HG03108 (cell line): ENCODE results near the gene NPRL2.

Experiments
- ATAC-seq: cut with Tn5 transposase; IDR thresholded peaks from one replicate; pipeline ENCODE4 v1.9.1; 2021; ENCODE audit warnings: moderate library complexity; ENCODE audit not compliant: unreplicated experiment

Gene NPRL2

GRCh38 chr3:50350527-50351322 is at the start of gene NPRL2, which contains the start of gene CYB561D2:
NPRL2 (minus strand) TSS chr3:50350775; CDS start chr3:50350652, 123 bp downstream.
CYB561D2 (plus strand) TSS chr3:50350862; CDS start chr3:50351434, 572 bp downstream.
- peak; percentile 86 for ATAC-seq

GRCh38 chr3:50396502-50396901 is 45.9 kb upstream of the NPRL2 start:
- ATAC-seq, result no peak

GRCh38 chr3:50395070-50395860 is 44.7 kb upstream of the NPRL2 start:
- no peak for ATAC-seq

- ATAC-seq, result no peak
Observed at GRCh38 chr3:50393061-50393460, 42.5 kb upstream of the NPRL2 start.

- no peak for ATAC-seq
Observed at GRCh38 chr3:50392101-50392715, 41.6 kb upstream of the NPRL2 start.

- ATAC-seq, result no peak
Observed at GRCh38 chr3:50390508-50391224, 40.1 kb upstream of the NPRL2 start.

GRCh38 chr3:50389414-50389767 is 38.8 kb upstream of the NPRL2 start:
- no peak for ATAC-seq

GRCh38 chr3:50388720-50389413 is 38.3 kb upstream of the NPRL2 start:
- ATAC-seq, result no peak

- no peak for ATAC-seq
Observed at GRCh38 chr3:50388016-50388719, 37.6 kb upstream of the NPRL2 start.

GRCh38 chr3:50385754-50386153 is 35.2 kb upstream of the NPRL2 start:
- no peak for ATAC-seq

- ATAC-seq, result no peak
Observed at GRCh38 chr3:50383750-50384149, 33.2 kb upstream of the NPRL2 start.

GRCh38 chr3:50382722-50383121 is 32.1 kb upstream of the NPRL2 start:
- no peak for ATAC-seq

- ATAC-seq, result no peak
Observed at GRCh38 chr3:50381383-50381782, 30.8 kb upstream of the NPRL2 start.

GRCh38 chr3:50380405-50381085 is 30.0 kb upstream of the NPRL2 start:
- no peak for ATAC-seq

- ATAC-seq, result no peak
Observed at GRCh38 chr3:50378757-50379156, 28.2 kb upstream of the NPRL2 start.

- no peak for ATAC-seq
Observed at GRCh38 chr3:50378024-50378423, 27.4 kb upstream of the NPRL2 start.

- no peak for ATAC-seq
Observed at GRCh38 chr3:50375258-50375931, 24.8 kb upstream of the NPRL2 start.

GRCh38 chr3:50374363-50375257 is 24.0 kb upstream of the NPRL2 start:
- ATAC-seq, result no peak
